Measurements from ENCODE around the gene PHF11. TPM values are rescaled to one million over a fixed set of nuclear protein-coding genes. Genes with fewer than 3 reads are reported as not detected.

The PHF11 gene
- total and polyA plus RNA-seq, 2 donors (not counting 3 experiments of a cell fraction or from before 2014, with no cell fraction given), result 12.9 to 32.4 TPM

GRCh38 chr13:49517461-49517860 is 21.7 kb downstream of the PHF11 start:
- FAIRE-seq (no peak), DNase-seq (ENCODE audit: low read depth, low spot score) (no peak)
- CTCF ChIA-PET, result interaction anchor here (0.7 kb wide), 1 partner anchor 21 kb away, joined by 3 read pairs; no protein-coding TSS in a partner anchor
- Histone ChIP-seq H4K20me1 (replicated peaks; ENCODE audit: control insufficient read depth, extremely low read depth, insufficient read depth, low read length) (no peaks in the 10 kb centered on the region), H2AFZ (ENCODE audit: low read depth, low read length) (no peak overlapping the region), H3K27me3 (ENCODE audit: control insufficient read depth in 2 of 2, insufficient read depth in 2 of 2, low read length in 2 of 2) (no peaks in the 10 kb centered on the region), H3K9me1 (replicated peaks; ENCODE audit: control insufficient read depth, extremely low read depth, insufficient read depth, low read length) (no peaks in the 10 kb centered on the region), H3K9me3 (replicated peaks; ENCODE audit: control insufficient read depth, insufficient read depth, low read length) (no peaks in the 10 kb centered on the region), H3K9ac (replicated peaks; ENCODE audit: extremely low read depth, insufficient read depth, low read length) (no peak overlapping the region), H3K4me3 (replicated peaks in 1 of 3; ENCODE audit: insufficient read depth in 1 of 3, low read depth in 1 of 3, low read length in 3 of 3) (no peak overlapping the region), H3K27ac (ENCODE audit: insufficient read depth, low read depth, low read length) (no peak overlapping the region), H3K36me3 (ENCODE audit: control insufficient read depth in 2 of 2, extremely low read depth in 1 of 2, insufficient read depth in 2 of 2, low read length in 2 of 2) (peaks cover 0 to 4% of the 10 kb centered on the region in 2 experiments), H3K4me2 (ENCODE audit: insufficient read depth, low read length) (no peak overlapping the region), H3K79me2 (ENCODE audit: control insufficient read depth, insufficient read depth, low read length) (no peaks in the 10 kb centered on the region), H3K4me1 (ENCODE audit: control insufficient read depth, extremely low read depth, insufficient read depth, low read length) (no peaks in the 10 kb centered on the region)
- TF ChIP-seq CTCF (IDR thresholded peaks at IDR 0.05; ENCODE audit: extremely low read depth in 1 of 2, insufficient read depth in 1 of 2, low read depth in 1 of 2, low read length in 2 of 2) (peak in 1 of 2 donors; percentile 44), JUN (IDR thresholded peaks at IDR 0.05; ENCODE audit: borderline replicate concordance, insufficient read depth, insufficient read length, low read depth) (no peak)
- POLR2A ChIA-PET, result no interaction called here
- dilution Hi-C loops (cut with MboI; ENCODE audit: extremely low pct_ligation_motif_present, low sequenced_read_pairs) (no loop called here), intact Hi-C loops (cut with micrococcal nuclease) (loop anchor here (2.0 kb wide), 1 partner anchor 217 kb away; no protein-coding TSS in a partner anchor)
- BruUV-seq (replicated peaks), result no TSS peak

- H3K4me3 ChIP-seq (replicated peaks in 1 of 3; ENCODE audit: insufficient read depth in 1 of 3, low read depth in 1 of 3, low read length in 3 of 3), result no peak overlapping the region
- H3K36me3 ChIP-seq (ENCODE audit: control insufficient read depth in 2 of 2, extremely low read depth in 1 of 2, insufficient read depth in 2 of 2, low read length in 2 of 2), result no peaks in the 10 kb centered on the region
- H4K20me1 ChIP-seq (replicated peaks; ENCODE audit: control insufficient read depth, extremely low read depth, insufficient read depth, low read length), result no peaks in the 10 kb centered on the region
- H3K27ac ChIP-seq (ENCODE audit: insufficient read depth, low read depth, low read length), result no peak overlapping the region
- no peaks in the 10 kb centered on the region for H3K9me3 ChIP-seq (replicated peaks; ENCODE audit: control insufficient read depth, insufficient read depth, low read length)
- no peaks in the 10 kb centered on the region for H3K79me2 ChIP-seq (ENCODE audit: control insufficient read depth, insufficient read depth, low read length)
- CTCF ChIA-PET, result no interaction called here
- TF ChIP-seq POLR2A (IDR thresholded peaks at IDR 0.05; ENCODE audit: low read depth, low read length) (no peak), EZH2 (IDR thresholded peaks at IDR 0.05; ENCODE audit: borderline replicate concordance, low read depth, low read length, severe bottlenecking) (no peak), JUN (IDR thresholded peaks at IDR 0.05; ENCODE audit: borderline replicate concordance, insufficient read depth, insufficient read length, low read depth) (no peak), MYC (IDR thresholded peaks at IDR 0.05; ENCODE audit: low read depth, low read length) (no peak), MAX (IDR thresholded peaks at IDR 0.05; ENCODE audit: insufficient read depth, insufficient read length) (no peak), GATA2 (IDR thresholded peaks at IDR 0.05; ENCODE audit: insufficient read depth, insufficient read length, low read depth, low read length) (no peak), FOS (IDR thresholded peaks at IDR 0.05; ENCODE audit: borderline replicate concordance, insufficient read depth, low read length) (no peak)
- intact Hi-C loops (cut with micrococcal nuclease) (no loop called here), dilution Hi-C loops (cut with MboI; ENCODE audit: extremely low pct_ligation_motif_present, low sequenced_read_pairs) (no loop called here)
- H2AFZ ChIP-seq (ENCODE audit: low read depth, low read length), result no peak overlapping the region
- H3K9me1 ChIP-seq (replicated peaks; ENCODE audit: control insufficient read depth, extremely low read depth, insufficient read depth, low read length), result no peaks in the 10 kb centered on the region
- no peaks in the 10 kb centered on the region for H3K27me3 ChIP-seq (ENCODE audit: control insufficient read depth in 2 of 2, insufficient read depth in 2 of 2, low read length in 2 of 2)
- H3K4me2 ChIP-seq (ENCODE audit: insufficient read depth, low read length), result no peak overlapping the region
- BruUV-seq (replicated peaks), result no TSS peak
- DNase-seq (ENCODE audit: low read depth, low spot score) (no peak), FAIRE-seq (no peak)
- no peaks in the 10 kb centered on the region for H3K4me1 ChIP-seq (ENCODE audit: control insufficient read depth, extremely low read depth, insufficient read depth, low read length)
- POLR2A ChIA-PET, result no interaction called here
- no peak overlapping the region for H3K9ac ChIP-seq (replicated peaks; ENCODE audit: extremely low read depth, insufficient read depth, low read length)
These were observed 25.5 kb downstream of the PHF11 start for GRCh38 chr13:49521224-49521623.

Measured in endothelial cell of umbilical vein (primary cell).